ENCODE results near the gene VTI1A.

- no peak for TF ChIP-seq POLR2A (IDR thresholded peaks at IDR 0.05)
- no peak for TF ChIP-seq CTCF (IDR thresholded peaks at IDR 0.05)
Measured at GRCh38 chr10:112793202-112793921, 346.3 kb downstream of the VTI1A start.
